Islet of Langerhans (tissue), 1 donor: ENCODE measurements around the gene EMILIN3.

ENCODE experiments used
- FAIRE-seq: peaks from one replicate; lab custom pipeline; 2011; peaks lifted over from hg19 to GRCh38; lab: Jason Lieb, UNC

The EMILIN3 gene

DNA sequence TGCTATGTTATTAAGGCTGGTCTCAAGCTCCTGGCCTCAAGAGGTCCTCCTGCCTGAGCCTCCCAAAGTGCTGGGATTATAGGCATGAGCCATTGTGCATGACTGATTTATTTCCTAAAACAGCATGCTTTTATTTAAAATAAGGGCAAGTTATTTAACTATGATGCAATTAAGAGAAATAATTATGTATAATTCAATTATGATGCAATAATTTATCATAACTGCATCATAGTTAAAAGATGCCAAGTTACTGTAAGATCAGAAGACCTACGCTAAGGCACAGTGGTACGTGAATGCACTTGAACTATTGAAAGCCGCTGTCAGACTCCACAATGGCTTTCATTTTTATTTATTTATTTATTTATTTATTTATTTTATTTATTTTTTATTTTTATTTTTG lies 24.3 kb upstream of the EMILIN3 start:
- FAIRE-seq = no peak

- no peak for FAIRE-seq
These were observed 20.8 kb upstream of the EMILIN3 start for GRCh38 chr20:41387444-41387851.

DNA sequence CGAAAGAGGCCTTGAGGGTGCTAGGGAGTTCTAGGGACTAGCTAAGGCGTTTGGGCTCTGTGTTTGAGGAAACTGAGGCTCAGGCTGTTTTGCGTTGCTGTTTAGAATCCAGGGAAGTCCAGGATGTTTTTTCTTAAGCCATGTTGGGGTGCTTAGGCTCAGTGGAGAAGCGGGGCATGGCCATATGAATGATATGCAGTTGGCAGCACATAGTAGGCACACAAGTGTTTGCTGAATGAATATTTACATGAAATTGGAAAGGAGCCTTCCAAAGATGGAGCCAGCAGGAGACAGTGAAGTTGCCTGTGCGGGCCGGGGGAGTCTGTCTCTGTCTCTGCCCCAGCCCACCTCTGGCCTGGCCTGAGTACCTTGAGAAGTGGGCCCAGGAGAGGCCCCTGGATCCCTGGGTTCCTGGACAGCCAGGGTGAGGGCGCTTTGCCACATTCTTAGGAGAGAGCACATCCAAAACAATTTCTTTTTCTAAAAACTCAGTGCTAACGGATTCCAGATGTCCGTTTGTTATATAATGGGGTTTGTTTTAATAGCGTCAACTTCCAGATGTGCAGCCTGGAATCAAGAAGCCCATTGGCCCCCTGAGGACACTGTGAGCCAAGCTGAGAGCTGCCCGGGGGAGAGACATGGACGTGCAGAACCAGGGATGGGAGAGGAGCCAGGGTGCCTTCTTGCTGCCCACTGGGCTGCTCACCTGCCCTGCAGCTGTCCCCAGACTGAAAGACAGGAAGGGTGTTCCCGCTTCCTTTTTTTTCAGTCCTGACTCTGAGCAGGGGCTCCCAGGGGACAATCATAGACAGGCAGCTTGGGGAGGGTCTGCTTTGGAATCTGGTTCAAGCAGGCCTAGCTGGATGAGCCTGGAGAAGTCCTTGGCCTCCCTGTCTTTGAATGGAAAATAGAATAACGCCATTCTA lies 20.1 kb upstream of the EMILIN3 start:
- no peak for FAIRE-seq

DNA sequence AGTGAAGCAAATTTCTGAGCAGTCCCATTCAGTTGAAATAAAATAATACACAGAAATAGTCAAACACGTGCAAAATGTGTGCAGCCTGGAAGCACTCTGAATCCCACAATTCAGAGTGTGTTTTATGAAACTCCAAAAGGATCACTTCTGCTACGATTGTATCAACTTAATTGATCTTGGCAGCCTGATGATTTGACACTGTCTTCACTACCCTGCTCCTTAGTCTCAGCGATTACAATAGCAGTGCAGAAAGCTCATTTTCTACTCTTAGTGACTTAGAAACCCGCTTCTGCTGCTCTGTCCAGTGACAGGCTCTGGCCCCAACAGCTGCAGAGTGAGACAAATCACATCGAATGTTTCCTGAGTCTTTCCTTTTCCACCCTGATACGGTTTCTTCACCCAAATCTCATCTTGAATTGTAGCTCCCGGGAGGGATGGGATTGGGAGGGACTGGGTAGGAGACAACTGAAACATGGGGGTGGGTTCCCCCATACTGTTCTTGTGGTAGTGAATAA lies 16.2 kb upstream of the EMILIN3 start:
- FAIRE-seq = no peak

DNA sequence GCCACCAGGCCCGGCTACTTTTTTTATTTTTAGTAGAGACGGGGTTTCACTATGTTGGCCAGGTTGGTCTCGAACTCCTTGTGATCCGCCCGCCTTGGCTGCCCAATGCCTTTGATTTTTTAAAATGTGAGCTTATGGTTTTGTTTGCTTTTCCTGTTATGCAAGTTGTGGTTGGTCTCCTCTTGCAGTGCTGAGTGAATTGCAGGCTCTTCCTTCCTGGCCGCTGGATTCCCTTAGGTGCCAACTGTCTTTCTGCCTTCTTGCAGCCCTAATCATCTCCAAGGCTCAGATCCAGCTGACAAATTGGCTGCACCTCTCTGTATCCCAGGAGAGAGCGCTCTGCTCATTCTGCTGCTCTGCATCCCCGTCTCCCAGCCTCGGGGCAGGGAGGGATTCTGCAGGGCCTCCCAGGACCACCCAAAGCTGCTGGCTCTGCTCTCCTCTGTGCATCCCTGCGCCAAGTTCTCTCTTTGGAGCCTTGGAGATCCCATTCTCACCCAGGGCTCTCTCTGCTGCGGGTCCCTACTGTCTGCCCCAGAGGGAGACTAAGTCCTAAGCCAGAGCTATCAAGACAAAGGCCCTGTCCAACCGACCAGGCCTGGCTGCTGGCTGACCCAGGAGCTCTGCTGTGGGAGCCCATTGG lies 14.1 kb upstream of the EMILIN3 start:
- no peak for FAIRE-seq

DNA sequence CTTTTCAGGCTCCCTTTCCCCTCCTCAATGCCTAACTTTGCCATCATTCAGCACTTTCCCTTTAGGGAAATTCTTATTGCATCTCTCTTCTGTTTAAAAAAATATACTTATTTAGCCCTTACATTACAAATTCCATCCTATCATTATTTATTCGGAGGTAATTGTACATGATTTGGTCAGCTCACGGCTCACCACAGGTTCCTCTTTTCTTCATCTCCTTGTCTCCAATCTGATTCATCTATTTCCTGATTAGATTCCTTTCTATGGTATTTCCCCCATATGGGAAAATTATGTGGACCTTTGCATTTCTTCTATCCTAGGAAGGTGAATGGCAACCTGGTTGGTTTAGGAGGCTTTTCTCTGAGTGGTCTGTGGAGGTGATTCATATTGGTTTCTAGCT lies 12.9 kb upstream of the EMILIN3 start:
- FAIRE-seq = no peak

GRCh38 chr20:41377275-41377674 lies 10.7 kb upstream of the EMILIN3 start:
- FAIRE-seq = no peak

GRCh38 chr20:41376349-41376748 lies 9.7 kb upstream of the EMILIN3 start:
- FAIRE-seq = no peak

DNA sequence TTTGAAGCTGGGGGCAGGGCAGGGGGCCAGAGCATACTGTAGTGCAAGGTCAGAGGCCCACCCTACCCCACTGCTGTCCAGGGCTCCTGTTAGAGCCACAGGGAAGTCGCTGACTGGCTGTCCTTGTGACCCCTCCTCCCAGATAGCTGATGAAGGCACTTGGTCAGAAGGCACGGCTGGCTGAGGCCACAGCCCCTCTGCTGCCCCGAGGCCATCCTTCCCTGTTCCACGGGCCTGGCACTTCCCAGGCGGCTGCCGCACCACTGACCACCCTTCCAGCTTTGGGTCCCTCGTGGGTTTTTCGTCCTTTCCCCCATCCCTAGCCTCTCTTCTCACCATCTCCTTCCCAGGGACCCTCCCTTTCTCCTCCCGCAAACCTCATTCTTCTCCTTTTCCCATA lies 9.2 kb upstream of the EMILIN3 start:
- FAIRE-seq = no peak

- no peak for FAIRE-seq
These were observed 7.6 kb upstream of the EMILIN3 start for GRCh38 chr20:41373931-41374920.

DNA sequence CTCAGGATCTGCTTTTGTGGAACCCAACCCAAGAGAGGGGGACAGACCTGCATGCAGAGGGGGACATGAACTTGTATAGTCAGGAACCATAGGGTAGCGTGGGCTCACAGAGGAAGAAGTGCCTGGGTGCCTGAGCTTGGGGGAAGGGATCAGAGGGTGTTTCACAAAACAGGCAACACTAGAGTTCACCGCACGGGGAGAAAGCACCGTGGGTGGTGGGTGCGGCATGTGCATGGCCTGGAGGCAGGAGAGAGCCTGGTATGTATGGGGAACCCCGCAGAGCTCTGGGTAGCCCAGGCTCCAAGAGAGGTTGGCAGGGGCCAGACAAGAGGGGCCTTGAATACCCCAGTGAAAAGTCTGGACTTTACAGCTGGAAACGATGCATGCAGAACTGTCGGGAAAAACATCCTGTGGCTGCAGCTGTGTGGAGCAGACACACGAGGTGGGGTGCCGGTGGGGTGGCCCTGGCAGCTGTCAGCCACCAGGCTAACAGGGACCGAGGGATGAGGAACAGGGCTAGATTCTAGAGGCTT lies 6.7 kb upstream of the EMILIN3 start:
- no peak for FAIRE-seq

DNA sequence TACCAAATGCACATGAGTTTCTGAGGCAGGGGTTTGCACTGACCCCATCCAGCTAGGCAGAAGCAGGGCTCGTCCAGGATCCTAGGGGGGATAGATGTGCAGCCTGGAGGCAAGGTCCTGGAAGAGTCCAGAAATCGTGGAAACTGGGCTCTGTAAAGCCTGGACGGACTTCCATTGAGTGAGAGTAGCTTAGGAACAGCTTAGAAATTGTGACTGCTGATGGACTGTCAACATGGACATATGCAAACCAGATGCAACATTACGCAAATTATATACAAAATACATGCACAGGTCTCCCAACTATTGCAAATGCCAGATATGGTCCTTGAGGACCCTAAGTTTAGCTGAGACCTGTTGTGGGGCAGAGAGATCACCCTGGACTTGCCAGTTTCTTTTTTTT lies 4.8 kb upstream of the EMILIN3 start:
- no peak for FAIRE-seq

GRCh38 chr20:41370176-41370575 lies 3.6 kb upstream of the EMILIN3 start:
- no peak for FAIRE-seq

DNA sequence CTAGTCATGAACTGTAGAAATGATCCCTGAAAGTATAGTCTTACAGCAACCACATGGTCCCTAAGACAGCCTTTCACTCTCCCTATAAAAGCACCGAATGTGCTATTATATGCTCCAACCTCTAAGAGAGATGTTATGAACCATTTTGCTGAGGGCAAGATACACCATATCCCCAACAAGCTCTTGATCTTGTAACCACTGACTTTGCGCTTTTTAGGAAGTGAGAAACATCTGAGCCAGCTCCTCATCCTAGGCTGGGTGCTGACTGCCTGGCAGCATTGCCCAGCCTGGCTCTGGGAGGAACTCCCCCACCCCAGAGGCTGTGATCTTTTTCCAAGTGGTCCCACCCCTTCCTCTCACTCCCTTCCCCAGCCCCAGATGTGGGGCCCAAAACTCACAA lies 3.1 kb upstream of the EMILIN3 start:
- FAIRE-seq = no peak

DNA sequence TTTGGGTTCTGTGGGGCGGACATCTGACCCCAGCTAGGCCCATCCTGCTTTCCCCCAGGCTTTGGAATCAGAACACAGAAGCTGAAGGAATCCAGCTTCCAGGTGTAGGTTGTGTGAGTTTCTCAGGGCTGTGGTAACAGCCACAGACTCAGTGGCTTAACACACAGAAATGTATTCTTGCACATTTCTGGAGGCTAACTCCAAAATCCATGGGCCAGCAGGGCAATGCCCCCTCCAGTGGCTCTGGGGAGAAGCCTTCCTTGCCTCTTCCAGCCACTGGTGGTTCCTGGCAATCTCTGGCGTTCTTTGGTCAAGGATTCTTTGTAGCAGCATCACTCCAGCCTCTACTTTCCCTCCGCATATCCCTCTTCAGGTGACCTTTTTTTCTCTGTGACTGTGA lies 1.3 kb upstream of the EMILIN3 start:
- no peak for FAIRE-seq

DNA sequence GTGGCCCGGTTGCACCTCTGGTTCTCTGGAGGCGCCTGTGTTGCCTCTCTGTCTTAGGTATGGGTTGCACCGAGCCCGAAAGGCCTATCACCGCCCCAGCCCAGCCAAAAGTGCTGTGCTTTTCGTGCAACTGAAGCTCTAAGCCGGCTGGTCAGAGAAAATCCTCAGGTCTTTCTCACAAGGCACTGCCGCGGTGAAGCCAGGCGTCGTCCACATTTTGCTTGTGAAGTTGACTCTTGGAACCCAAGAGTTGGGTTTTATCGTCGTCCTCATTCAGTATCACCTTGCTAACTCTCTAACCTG lies 726 bp upstream of the EMILIN3 start:
- no peak for FAIRE-seq

DNA sequence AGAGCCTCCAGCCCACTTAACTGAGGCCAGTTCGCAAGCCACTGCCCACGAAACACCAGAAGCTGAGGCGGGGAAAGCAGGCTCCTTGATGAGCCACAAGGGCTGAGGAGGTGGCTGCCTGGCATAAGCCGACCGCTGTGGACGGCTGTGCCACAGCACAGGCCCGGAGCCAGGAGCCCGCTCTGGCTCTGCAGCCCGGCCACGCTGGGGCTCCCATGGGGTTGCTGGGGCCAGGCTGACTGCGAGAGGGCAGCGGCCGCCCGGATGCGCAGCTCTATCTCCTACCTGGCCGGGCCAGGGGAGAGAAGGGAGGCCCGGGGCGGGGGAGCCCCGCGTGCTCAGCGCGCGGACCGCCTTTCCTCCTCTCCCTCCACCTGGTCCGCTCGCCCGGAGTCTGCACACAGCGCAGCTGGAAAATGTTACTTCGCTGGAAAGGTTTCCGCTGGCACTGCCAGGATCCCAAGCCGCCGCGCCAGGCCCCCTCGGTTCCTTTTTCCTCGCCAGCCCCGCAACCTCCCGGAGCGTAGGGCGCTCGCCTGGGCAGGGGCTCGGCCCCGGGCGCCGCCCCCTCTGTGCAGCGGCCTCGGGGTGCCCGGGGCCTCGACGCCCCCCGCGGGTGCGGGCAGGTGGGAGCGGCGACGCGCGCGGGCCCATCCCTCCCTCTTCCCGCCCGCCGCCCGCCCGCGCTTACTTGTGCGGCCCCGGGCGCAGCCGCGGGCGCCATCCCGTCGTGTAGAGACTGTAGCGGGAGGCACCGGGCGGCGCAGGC lies 657 bp downstream of the EMILIN3 start:
- no peak for FAIRE-seq

GRCh38 chr20:41364967-41365765 lies 1.5 kb downstream of the EMILIN3 start:
- no peak for FAIRE-seq

DNA sequence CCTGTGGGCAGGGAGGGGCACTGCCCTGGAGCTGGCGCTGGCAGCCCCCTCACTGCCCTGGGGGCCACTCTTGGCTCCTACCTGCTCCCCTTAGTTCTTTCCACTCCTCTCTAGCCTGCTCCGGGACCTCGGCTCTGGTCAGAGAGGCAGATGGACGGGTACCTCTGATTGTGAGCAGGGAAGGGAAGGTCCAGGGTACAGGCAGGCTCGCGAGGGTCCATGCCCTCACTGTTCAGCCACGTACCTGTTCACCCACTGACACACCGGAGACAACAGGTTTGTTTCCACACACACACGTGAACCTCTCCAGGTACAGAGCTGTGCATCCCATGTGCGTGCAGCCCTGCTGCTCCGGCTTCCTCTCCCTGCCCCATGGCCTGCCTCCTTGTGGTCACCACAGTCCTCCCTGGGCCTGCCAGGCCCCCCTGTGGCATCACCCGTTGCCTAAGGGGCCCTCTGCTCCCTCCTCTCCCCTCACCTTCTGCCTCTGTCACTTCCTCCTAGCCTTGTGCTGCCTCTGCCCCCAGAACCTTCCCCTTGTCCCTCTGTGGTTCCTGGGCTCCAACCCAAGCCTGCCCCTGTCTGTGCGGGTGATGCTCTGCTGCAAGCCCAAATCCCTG lies 2.3 kb downstream of the EMILIN3 start:
- no peak for FAIRE-seq

DNA sequence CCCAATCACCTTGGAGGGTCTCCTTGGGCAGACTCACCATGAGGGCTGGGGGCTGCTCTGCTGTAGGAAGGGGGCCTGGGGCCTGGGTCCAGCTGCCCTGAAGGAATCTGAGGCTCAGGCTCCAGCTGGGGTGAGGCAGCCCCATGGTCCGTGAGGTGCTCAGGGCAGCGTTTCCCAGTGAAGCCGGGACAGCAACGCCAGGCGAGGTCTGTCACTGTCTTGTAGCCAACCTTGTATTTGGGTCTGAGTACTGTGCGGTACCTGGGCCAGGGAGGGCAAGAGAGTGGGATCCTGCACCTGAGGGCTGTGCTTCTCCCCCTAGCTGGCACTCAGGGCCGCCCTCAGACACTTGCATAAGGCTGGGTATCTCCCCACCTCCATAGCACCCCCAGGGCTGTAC lies 3.0 kb downstream of the EMILIN3 start:
- FAIRE-seq = no peak
